Activated CD8-positive, alpha-beta T cell treated with anti-CD3 and anti-CD28 coated beads for 36 hours (primary cell): ENCODE measurements around the gene CUBN. TPM values are rescaled to one million over a fixed set of nuclear protein-coding genes. Genes with fewer than 3 reads are reported as not detected.

Source experiments
- ATAC-seq: fragments of 200-7000 bp; cut with Tn5 transposase; one replicate; pipeline ENCODE4 v1.10.0; 2021; ENCODE audit warnings: mild to moderate bottlenecking, moderate library complexity
- CTCF ChIA-PET: fragments of 350-600 bp; sonication (Branson Sonifier 250); formaldehyde crosslinking; loops from one replicate; lab custom pipeline; 2021; ENCODE audit warnings: antibody characterized with exemption; lab: Charles Lee
- POLR2A ChIA-PET: fragments of 350-600 bp; sonication (Branson Sonifier 250); formaldehyde crosslinking; loops from one replicate; lab custom pipeline; 2021; ENCODE audit warnings: antibody characterized with exemption; lab: Charles Lee
- DNase-seq: peaks from one replicate; pipeline ENCODE4 v3.0.0-alpha.2; 2020
- H3K27ac Mint-ChIP-seq: one replicate; pipeline ENCODE4 v1.8.0; 2021; ENCODE audit warnings: mild to moderate bottlenecking, mixed read lengths
- H3K27me3 Mint-ChIP-seq: one replicate; pipeline ENCODE4 v1.8.0; 2021; ENCODE audit warnings: mixed read lengths
- H3K36me3 Mint-ChIP-seq: one replicate; pipeline ENCODE4 v1.8.0; 2021; ENCODE audit warnings: low read depth, mixed read lengths
- H3K4me1 Mint-ChIP-seq: one replicate; pipeline ENCODE4 v1.8.0; 2021; ENCODE audit warnings: low read depth, mixed read lengths
- H3K4me3 Mint-ChIP-seq: one replicate; pipeline ENCODE4 v1.8.0; 2021; ENCODE audit warnings: mild to moderate bottlenecking, moderate library complexity, mixed read lengths
- H3K9me3 Mint-ChIP-seq: one replicate; pipeline ENCODE4 v1.8.0; 2021; ENCODE audit warnings: mixed read lengths
- intact Hi-C: fragments of 100-400 bp; cut with micrococcal nuclease; formaldehyde crosslinking; loops from one replicate; pipeline ENCODE4 v1.10.0; 2022
- total RNA-seq, 2 experiments: library from RNA; stranded (reverse); gene quantifications; one replicate each; pipeline ENCODE4 v1.2.3, GENCODE V29; 2021
- TF ChIP-seq, protein P1 (sequence below): fragments of 200-600 bp; IDR thresholded peaks from one replicate; pipeline ENCODE4 v1.8.0; 2022; ENCODE audit warnings: antibody characterized with exemption, mild to moderate bottlenecking

Gene CUBN
- total RNA-seq, 2 experiments from 2014 or later: 0.38 to 0.65 TPM

DNA sequence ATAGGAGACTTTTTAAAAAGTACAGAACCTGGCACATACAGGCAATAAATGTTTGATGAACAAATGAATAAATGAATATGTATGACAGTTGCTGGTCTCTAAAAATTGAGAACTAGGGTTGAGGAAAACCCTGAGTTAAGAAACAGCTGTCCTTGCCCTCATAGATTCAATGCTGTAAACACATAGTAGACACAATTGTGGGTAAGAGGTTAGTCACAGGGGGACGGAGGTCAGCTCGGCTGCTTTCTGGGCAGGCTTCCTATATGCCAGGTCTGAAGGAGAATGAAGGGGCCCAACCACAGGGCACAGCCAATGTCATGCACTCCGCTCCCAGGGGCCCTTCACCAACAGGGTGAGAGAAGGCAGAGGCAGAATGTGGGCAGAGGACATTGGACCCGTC lies 169.1 kb downstream of the CUBN start:
- ChIA-PET POLR2A (no interaction called here), CTCF (no interaction called here)
- DNase-seq (no peak), ATAC-seq (no peak)
- no peak overlapping the region for H3K4me3 Mint-ChIP-seq
- TF ChIP-seq, protein P1, sequence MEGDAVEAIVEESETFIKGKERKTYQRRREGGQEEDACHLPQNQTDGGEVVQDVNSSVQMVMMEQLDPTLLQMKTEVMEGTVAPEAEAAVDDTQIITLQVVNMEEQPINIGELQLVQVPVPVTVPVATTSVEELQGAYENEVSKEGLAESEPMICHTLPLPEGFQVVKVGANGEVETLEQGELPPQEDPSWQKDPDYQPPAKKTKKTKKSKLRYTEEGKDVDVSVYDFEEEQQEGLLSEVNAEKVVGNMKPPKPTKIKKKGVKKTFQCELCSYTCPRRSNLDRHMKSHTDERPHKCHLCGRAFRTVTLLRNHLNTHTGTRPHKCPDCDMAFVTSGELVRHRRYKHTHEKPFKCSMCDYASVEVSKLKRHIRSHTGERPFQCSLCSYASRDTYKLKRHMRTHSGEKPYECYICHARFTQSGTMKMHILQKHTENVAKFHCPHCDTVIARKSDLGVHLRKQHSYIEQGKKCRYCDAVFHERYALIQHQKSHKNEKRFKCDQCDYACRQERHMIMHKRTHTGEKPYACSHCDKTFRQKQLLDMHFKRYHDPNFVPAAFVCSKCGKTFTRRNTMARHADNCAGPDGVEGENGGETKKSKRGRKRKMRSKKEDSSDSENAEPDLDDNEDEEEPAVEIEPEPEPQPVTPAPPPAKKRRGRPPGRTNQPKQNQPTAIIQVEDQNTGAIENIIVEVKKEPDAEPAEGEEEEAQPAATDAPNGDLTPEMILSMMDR: no peak
- no peaks in the 10 kb centered on the region for H3K36me3 Mint-ChIP-seq
- intact Hi-C loops: no loop called here
- H3K27me3 Mint-ChIP-seq: no peaks in the 10 kb centered on the region
- H3K4me1 Mint-ChIP-seq: no peaks in the 10 kb centered on the region
- no peak overlapping the region for H3K27ac Mint-ChIP-seq
- H3K9me3 Mint-ChIP-seq: no peaks in the 10 kb centered on the region

- H3K4me3 Mint-ChIP-seq: no peak overlapping the region
- ATAC-seq: no peak
- H3K4me1 Mint-ChIP-seq: peaks cover 5% of the 10 kb centered on the region
- intact Hi-C loops: no loop called here
- TF ChIP-seq, protein P1: no peak
- no peak overlapping the region for H3K27ac Mint-ChIP-seq
- ChIA-PET POLR2A (no interaction called here), CTCF (no interaction called here)
- no peaks in the 10 kb centered on the region for H3K9me3 Mint-ChIP-seq
- no peak for DNase-seq
- H3K27me3 Mint-ChIP-seq: no peaks in the 10 kb centered on the region
- H3K36me3 Mint-ChIP-seq: no peaks in the 10 kb centered on the region
These were observed 172.6 kb downstream of the CUBN start for GRCh38 chr10:16957038-16957437.

- H3K27ac Mint-ChIP-seq: no peak overlapping the region
- TF ChIP-seq, protein P1: no peak
- ChIA-PET POLR2A (no interaction called here), CTCF (no interaction called here)
- intact Hi-C loops: no loop called here
- no peaks in the 10 kb centered on the region for H3K36me3 Mint-ChIP-seq
- H3K4me1 Mint-ChIP-seq: peaks cover 11% of the 10 kb centered on the region
- H3K4me3 Mint-ChIP-seq: no peak overlapping the region
- no peaks in the 10 kb centered on the region for H3K9me3 Mint-ChIP-seq
- no peak for ATAC-seq
- H3K27me3 Mint-ChIP-seq: no peaks in the 10 kb centered on the region
- no peak for DNase-seq
These were observed 175.2 kb downstream of the CUBN start for GRCh38 chr10:16954280-16955030.

DNA sequence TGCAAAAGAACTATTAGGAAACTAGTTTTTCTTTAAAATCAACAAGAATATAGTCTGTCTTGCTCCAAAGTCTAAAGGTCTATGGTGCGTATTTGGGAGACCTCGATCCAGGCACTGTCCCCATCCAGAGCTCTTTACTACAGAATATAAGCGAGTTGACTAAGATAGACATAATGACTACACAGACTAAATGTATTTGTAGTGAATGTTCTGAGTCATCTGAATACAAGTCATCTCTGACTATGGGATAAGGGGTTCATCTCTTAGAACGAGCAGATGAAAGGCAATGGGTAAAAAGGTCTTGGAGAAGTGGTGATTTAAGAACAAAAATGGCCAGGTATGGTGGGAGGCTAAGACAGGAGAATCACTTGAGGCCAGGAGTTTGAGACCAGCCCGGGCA lies 176.3 kb downstream of the CUBN start:
- Mint-ChIP-seq H3K36me3 (no peaks in the 10 kb centered on the region), H3K27me3 (no peaks in the 10 kb centered on the region), H3K4me3 (no peak overlapping the region), H3K27ac (no peak overlapping the region), H3K4me1 (peaks cover 13% of the 10 kb centered on the region), H3K9me3 (no peaks in the 10 kb centered on the region)
- ATAC-seq (peak; percentile 53), DNase-seq (no peak)
- intact Hi-C loops: no loop called here
- CTCF ChIA-PET: no interaction called here
- TF ChIP-seq, protein P1: no peak
- POLR2A ChIA-PET: no interaction called here

DNA sequence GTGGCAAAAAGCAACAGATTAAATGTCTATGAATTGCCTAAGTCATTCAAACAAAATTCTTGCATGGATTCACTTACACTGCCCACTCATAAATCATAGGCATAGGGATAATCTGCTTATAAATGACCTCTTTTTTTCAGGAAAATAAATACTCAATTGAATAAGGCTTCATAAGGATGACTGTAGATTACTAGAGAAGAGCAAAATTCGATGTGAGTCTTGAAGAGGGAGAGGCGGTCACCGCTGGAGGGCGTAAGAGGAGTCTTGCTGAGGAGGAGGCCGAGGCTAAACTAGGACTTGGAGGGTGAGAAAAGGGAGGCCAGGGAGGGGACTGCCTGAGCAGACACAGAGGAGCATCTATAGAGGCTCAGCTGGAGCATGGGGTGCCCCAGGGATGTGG lies 177.0 kb downstream of the CUBN start:
- Mint-ChIP-seq H3K27ac (no peak overlapping the region), H3K9me3 (no peaks in the 10 kb centered on the region), H3K4me1 (peaks cover 15% of the 10 kb centered on the region), H3K27me3 (no peaks in the 10 kb centered on the region), H3K4me3 (no peak overlapping the region), H3K36me3 (no peaks in the 10 kb centered on the region)
- intact Hi-C loops: no loop called here
- DNase-seq (peak; percentile 8), ATAC-seq (no peak)
- TF ChIP-seq, protein P1: no peak
- POLR2A ChIA-PET: no interaction called here
- CTCF ChIA-PET: no interaction called here
